Midbrain (tissue), 1 donor: ENCODE results near the gene AEN.

Source experiments
- DNase-seq: peaks from one replicate; lab custom pipeline; 2025; lab: John Stamatoyannopoulos, UW

AEN gene

GRCh38 chr15:88649753-88650551 lies 28.8 kb downstream of the AEN start:
- DNase-seq, result no peak

- no peak for DNase-seq
Measured at GRCh38 chr15:88650556-88650955, 29.4 kb downstream of the AEN start.

GRCh38 chr15:88651136-88651732 lies 30.1 kb downstream of the AEN start:
- DNase-seq, result no peak

GRCh38 chr15:88651971-88652370 lies 30.8 kb downstream of the AEN start:
- no peak for DNase-seq

- DNase-seq, result no peak
Measured at GRCh38 chr15:88652456-88653199, 31.5 kb downstream of the AEN start.

- DNase-seq, result no peak
Measured at GRCh38 chr15:88653200-88654064, 32.3 kb downstream of the AEN start.

- no peak for DNase-seq
Measured at GRCh38 chr15:88654430-88655102, 33.4 kb downstream of the AEN start.

- DNase-seq, result no peak
Measured at GRCh38 chr15:88655103-88655553, 34.0 kb downstream of the AEN start.

- DNase-seq, result no peak
Measured at GRCh38 chr15:88655800-88656488, 34.8 kb downstream of the AEN start.

GRCh38 chr15:88656760-88657221 lies 35.7 kb downstream of the AEN start:
- DNase-seq, result no peak

GRCh38 chr15:88657326-88658069 lies 36.4 kb downstream of the AEN start:
- peak; percentile 57 for DNase-seq

- no peak for DNase-seq
Measured at GRCh38 chr15:88658070-88658965, 37.2 kb downstream of the AEN start.

- peak; percentile 26 for DNase-seq
Measured at GRCh38 chr15:88658972-88659931, 38.1 kb downstream of the AEN start.

- DNase-seq, result no peak
Measured at GRCh38 chr15:88661041-88661700, 40.0 kb downstream of the AEN start.

GRCh38 chr15:88661761-88662556 lies 40.8 kb downstream of the AEN start:
- DNase-seq, result no peak

GRCh38 chr15:88663141-88663621 lies 42.0 kb downstream of the AEN start:
- DNase-seq, result no peak
